ENCODE results near the gene DLX3. TPM values are rescaled to one million over a fixed set of nuclear protein-coding genes. Genes with fewer than 3 reads are reported as not detected.
"Not testable (repeated sequence)": the region's sequence is repeated elsewhere in the genome, so short reads cannot be mapped to it uniquely, and the experiment has no call there.

Gene DLX3
- total RNA-seq (0.09 TPM), polyA plus RNA-seq (1.1 TPM)
- long read RNA-seq, donor 1, result 0 reads
- long read RNA-seq, donor 2, result 0 reads
- long read RNA-seq, donor 3, result 0 reads
- long read RNA-seq, donor 4, result 0 reads
- long read RNA-seq, donor 5, result 0 reads
- long read RNA-seq, donor 6, result 0 reads
- long read RNA-seq, donor 7, result 0 reads
- long read RNA-seq, donor 8, result 0 reads
- long read RNA-seq, donor 9, result 0 reads
- long read RNA-seq, donor 10, result 0 reads

DNA sequence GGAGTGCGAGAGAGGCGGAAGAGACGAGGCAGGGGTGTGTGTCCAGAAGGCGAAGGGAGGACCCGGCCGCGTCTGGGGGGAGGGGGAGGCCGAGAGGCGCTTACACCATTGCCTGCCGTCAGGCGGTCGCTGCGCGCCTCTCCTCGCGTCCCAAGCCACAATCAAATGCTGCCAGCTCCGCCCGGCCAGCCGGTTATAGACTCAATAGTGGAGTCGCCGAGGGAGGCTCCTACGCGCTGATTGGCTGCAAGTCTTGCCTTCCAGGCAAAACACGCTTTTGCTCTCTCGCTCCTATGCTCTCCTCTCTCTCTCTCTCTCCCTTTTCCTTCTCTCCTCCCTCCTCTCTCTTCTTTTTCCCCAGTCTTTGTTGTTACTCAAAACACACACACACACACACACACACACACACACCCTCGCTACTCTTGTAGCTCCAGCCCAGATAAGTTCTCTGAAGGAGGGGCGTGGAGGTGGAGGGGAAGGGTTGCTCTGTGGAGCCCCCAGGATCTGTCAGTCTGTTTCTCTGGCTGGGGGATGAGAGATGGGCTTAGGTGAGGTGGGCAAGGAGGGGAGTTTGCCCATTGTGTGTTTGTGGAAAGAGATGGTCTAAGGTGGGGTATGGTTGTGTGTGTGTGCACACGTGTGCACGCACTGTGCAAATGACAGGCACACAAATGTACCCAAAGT lies at the start of gene DLX3:
TSS of gene DLX3 (minus strand) at position 170 of the 684 bp plus-strand sequence. CDS start 226 bp downstream, outside the sequence.
- H3K27ac ChIP-seq (ENCODE audit: low read depth in 1 of 2, low read length in 1 of 2), result no peak within 1 kb of the TSS
- WGBS, result 8% methylated on average over 29 of the region's 29 CpGs
- peaks cover 4 to 28% of the 10 kb centered on the region in 2 donors for H3K9me3 ChIP-seq (ENCODE audit: control insufficient read depth in 2 of 2, insufficient read depth in 1 of 2, low read length in 1 of 2)
- DNase-seq (ENCODE audit: low read depth in 6 of 9, low spot score in 9 of 9), result no peak
- peak within 1 kb of the TSS in 1 of 2 donors; percentile 46 for H3K4me3 ChIP-seq (ENCODE audit: low read length in 2 of 2)
- peaks cover 72 to 96% of the 10 kb centered on the region in 2 donors for H3K27me3 ChIP-seq (ENCODE audit: control insufficient read depth in 2 of 2, insufficient read depth in 1 of 2, low read length in 1 of 2)
- peaks cover 3 to 19% of the 10 kb centered on the region in 2 donors for H3K4me1 ChIP-seq (ENCODE audit: control insufficient read depth in 2 of 2, insufficient read depth in 2 of 2, low read length in 2 of 2)
- H3K36me3 ChIP-seq (ENCODE audit: control insufficient read depth in 2 of 2, insufficient read depth in 2 of 2, low read length in 1 of 2), result no peaks in the 10 kb centered on the region

- H3K9me3 ChIP-seq (ENCODE audit: control insufficient read depth in 2 of 2, insufficient read depth in 1 of 2, low read length in 1 of 2), result no peaks in the 10 kb centered on the region
- H3K4me3 ChIP-seq (ENCODE audit: low read length in 2 of 2), result no peak overlapping the region
- no peak for DNase-seq (ENCODE audit: low read depth in 6 of 9, low spot score in 9 of 9)
- H3K27ac ChIP-seq (ENCODE audit: low read depth in 1 of 2, low read length in 1 of 2), result no peak overlapping the region
- WGBS, result 96% methylated on average over 5 of the region's 5 CpGs
- H3K27me3 ChIP-seq (ENCODE audit: control insufficient read depth in 2 of 2, insufficient read depth in 1 of 2, low read length in 1 of 2), result peaks cover 0 to 13% of the 10 kb centered on the region in 2 donors
- no peaks in the 10 kb centered on the region for H3K36me3 ChIP-seq (ENCODE audit: control insufficient read depth in 2 of 2, insufficient read depth in 2 of 2, low read length in 1 of 2)
- no peaks in the 10 kb centered on the region for H3K4me1 ChIP-seq (ENCODE audit: control insufficient read depth in 2 of 2, insufficient read depth in 2 of 2, low read length in 2 of 2)
These were observed 49.5 kb upstream of the DLX3 start for GRCh38 chr17:50044483-50044882.

DNA sequence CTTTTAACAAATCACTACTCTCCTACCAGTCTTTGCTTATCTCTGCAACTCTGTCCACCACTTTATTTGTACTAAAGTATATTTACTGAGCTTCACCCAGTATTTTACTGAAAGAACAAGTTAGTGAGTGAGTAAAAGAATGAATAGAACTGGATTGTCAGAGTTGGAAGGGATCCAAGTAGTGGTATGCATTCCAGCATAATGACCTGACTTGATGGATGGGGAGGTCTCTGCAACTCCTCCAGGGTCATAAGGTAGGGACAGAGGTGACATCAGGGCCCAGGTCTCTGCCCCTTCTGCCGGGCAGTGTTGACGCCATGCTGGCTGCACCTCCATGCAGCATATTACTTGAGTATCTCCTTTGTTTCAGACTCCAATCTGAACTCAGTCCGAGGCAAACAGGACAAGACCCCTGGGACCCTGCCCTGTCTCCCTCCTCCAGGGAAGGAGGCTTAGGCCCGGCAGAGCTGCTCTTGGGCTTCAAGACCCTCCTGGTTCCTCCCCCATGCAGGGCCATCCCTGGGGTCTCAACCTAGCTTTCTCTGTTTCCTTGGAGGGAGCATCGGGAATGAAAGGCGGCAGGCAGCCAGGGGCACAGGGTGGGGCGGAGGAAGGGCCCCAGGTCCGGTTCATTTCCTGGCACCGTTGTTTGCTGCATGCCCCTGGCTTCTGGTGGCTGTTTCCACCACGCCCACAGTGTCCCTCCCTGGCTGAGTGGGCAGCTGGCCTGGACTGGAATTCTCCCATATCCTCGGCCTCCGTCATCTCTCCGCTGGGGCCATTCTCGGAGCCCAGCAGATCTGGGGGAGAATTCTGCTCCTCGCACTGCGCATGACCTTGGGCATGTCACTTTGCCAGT lies 48.5 kb upstream of the DLX3 start:
- H3K4me3 ChIP-seq (ENCODE audit: low read length in 2 of 2), result no peak overlapping the region
- DNase-seq (ENCODE audit: low read depth in 6 of 9, low spot score in 9 of 9), result no peak
- H3K27ac ChIP-seq (ENCODE audit: low read depth in 1 of 2, low read length in 1 of 2), result no peak overlapping the region
- WGBS, result 89% methylated on average over 16 of the region's 16 CpGs
- peaks cover 0 to 13% of the 10 kb centered on the region in 2 donors for H3K27me3 ChIP-seq (ENCODE audit: control insufficient read depth in 2 of 2, insufficient read depth in 1 of 2, low read length in 1 of 2)
- H3K4me1 ChIP-seq (ENCODE audit: control insufficient read depth in 2 of 2, insufficient read depth in 2 of 2, low read length in 2 of 2), result no peaks in the 10 kb centered on the region
- no peaks in the 10 kb centered on the region for H3K36me3 ChIP-seq (ENCODE audit: control insufficient read depth in 2 of 2, insufficient read depth in 2 of 2, low read length in 1 of 2)
- no peaks in the 10 kb centered on the region for H3K9me3 ChIP-seq (ENCODE audit: control insufficient read depth in 2 of 2, insufficient read depth in 1 of 2, low read length in 1 of 2)

- H3K36me3 ChIP-seq (ENCODE audit: control insufficient read depth in 2 of 2, insufficient read depth in 2 of 2, low read length in 1 of 2), result no peaks in the 10 kb centered on the region
- no peak for DNase-seq (ENCODE audit: low read depth in 6 of 9, low spot score in 9 of 9)
- H3K4me1 ChIP-seq (ENCODE audit: control insufficient read depth in 2 of 2, insufficient read depth in 2 of 2, low read length in 2 of 2), result no peaks in the 10 kb centered on the region
- peaks cover 0 to 20% of the 10 kb centered on the region in 2 donors for H3K27me3 ChIP-seq (ENCODE audit: control insufficient read depth in 2 of 2, insufficient read depth in 1 of 2, low read length in 1 of 2)
- H3K4me3 ChIP-seq (ENCODE audit: low read length in 2 of 2), result no peak overlapping the region
- 99% methylated on average over 5 of the region's 5 CpGs for WGBS
- no peaks in the 10 kb centered on the region for H3K9me3 ChIP-seq (ENCODE audit: control insufficient read depth in 2 of 2, insufficient read depth in 1 of 2, low read length in 1 of 2)
- H3K27ac ChIP-seq (ENCODE audit: low read depth in 1 of 2, low read length in 1 of 2), result no peak overlapping the region
These were observed 47.2 kb upstream of the DLX3 start for GRCh38 chr17:50042211-50042610.

- not testable (repeated sequence) for H3K27ac ChIP-seq (ENCODE audit: low read depth in 1 of 2, low read length in 1 of 2); H3K9me3 ChIP-seq (ENCODE audit: control insufficient read depth in 2 of 2, insufficient read depth in 1 of 2, low read length in 1 of 2); H3K4me3 ChIP-seq (ENCODE audit: low read length in 2 of 2); H3K36me3 ChIP-seq (ENCODE audit: control insufficient read depth in 2 of 2, insufficient read depth in 2 of 2, low read length in 1 of 2); DNase-seq (ENCODE audit: low read depth in 6 of 9, low spot score in 9 of 9); H3K4me1 ChIP-seq (ENCODE audit: control insufficient read depth in 2 of 2, insufficient read depth in 2 of 2, low read length in 2 of 2)
- peaks cover 0 to 33% of the 10 kb centered on the region in 2 donors for H3K27me3 ChIP-seq (ENCODE audit: control insufficient read depth in 2 of 2, insufficient read depth in 1 of 2, low read length in 1 of 2)
- 94% methylated on average over 5 of the region's 5 CpGs for WGBS
These were observed 45.5 kb upstream of the DLX3 start for GRCh38 chr17:50040496-50040895.

- no peak overlapping the region for H3K27ac ChIP-seq (ENCODE audit: low read depth in 1 of 2, low read length in 1 of 2)
These were observed 44.0 kb upstream of the DLX3 start for GRCh38 chr17:50039058-50039457.

GRCh38 chr17:50037321-50038107 lies 42.5 kb upstream of the DLX3 start:
- no peak overlapping the region for H3K4me3 ChIP-seq (ENCODE audit: low read length in 2 of 2)
- no peaks in the 10 kb centered on the region for H3K36me3 ChIP-seq (ENCODE audit: control insufficient read depth in 2 of 2, insufficient read depth in 2 of 2, low read length in 1 of 2)
- 89% methylated on average over 14 of the region's 14 CpGs for WGBS
- peak overlapping the region in 1 of 2 donors; percentile 33 for H3K27ac ChIP-seq (ENCODE audit: low read depth in 1 of 2, low read length in 1 of 2)
- H3K27me3 ChIP-seq (ENCODE audit: control insufficient read depth in 2 of 2, insufficient read depth in 1 of 2, low read length in 1 of 2), result peaks cover 0 to 28% of the 10 kb centered on the region in 2 donors
- H3K9me3 ChIP-seq (ENCODE audit: control insufficient read depth in 2 of 2, insufficient read depth in 1 of 2, low read length in 1 of 2), result no peaks in the 10 kb centered on the region
- no peaks in the 10 kb centered on the region for H3K4me1 ChIP-seq (ENCODE audit: control insufficient read depth in 2 of 2, insufficient read depth in 2 of 2, low read length in 2 of 2)
- no peak for DNase-seq (ENCODE audit: low read depth in 6 of 9, low spot score in 9 of 9)

More at GRCh38 chr17:50039058-50039457, 44.0 kb upstream of the DLX3 start:
- Histone ChIP-seq H3K27me3 (ENCODE audit: control insufficient read depth in 2 of 2, insufficient read depth in 1 of 2, low read length in 1 of 2) (peaks cover 0 to 34% of the 10 kb centered on the region in 2 donors), H3K4me1 (ENCODE audit: control insufficient read depth in 2 of 2, insufficient read depth in 2 of 2, low read length in 2 of 2) (no peaks in the 10 kb centered on the region), H3K36me3 (ENCODE audit: control insufficient read depth in 2 of 2, insufficient read depth in 2 of 2, low read length in 1 of 2) (no peaks in the 10 kb centered on the region), H3K4me3 (ENCODE audit: low read length in 2 of 2) (no peak overlapping the region), H3K9me3 (ENCODE audit: control insufficient read depth in 2 of 2, insufficient read depth in 1 of 2, low read length in 1 of 2) (no peaks in the 10 kb centered on the region)
- WGBS, result 88% methylated on average over 4 of the region's 4 CpGs
- DNase-seq (ENCODE audit: low read depth in 6 of 9, low spot score in 9 of 9), result no peak

DNA sequence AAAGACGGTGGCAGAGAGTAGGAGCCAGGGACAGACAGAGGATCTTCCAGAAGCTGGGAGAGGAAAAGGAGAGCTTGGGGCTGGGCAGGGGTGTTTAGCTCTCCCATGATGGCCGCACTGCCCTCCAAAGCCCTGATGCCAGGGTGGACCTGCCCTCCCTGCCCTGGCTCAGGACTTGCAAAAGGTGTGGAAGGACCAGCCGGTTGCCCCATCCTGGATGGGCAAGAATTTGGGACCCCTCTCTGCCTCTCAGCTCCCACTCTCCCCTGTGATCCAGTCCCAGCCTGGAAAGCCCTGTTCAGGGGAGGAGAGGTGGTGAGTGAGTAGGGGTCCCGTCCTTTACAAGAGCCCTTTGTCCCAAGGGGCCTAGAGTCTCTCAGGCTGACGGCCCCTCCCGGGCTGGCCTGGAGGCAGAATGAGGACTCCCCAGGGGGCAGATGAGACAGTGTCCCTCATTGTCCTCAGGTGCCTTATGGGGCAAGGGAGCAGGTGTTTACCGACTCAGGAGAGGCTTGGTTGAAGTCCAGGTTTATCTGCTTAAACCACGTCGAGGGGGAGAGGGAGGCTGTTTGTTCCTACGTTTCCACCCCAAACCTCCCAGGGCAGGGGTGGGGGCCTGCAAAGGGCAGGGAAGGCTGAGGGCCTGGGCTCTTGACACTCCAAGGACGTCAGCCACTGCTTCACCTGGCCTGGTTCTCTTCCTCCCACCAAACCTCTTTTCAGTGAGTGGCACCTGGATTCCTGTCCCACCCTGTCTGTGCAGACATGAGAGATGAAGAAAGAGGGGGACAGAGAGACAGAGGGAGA lies 41.6 kb upstream of the DLX3 start:
- no peaks in the 10 kb centered on the region for H3K4me1 ChIP-seq (ENCODE audit: control insufficient read depth in 2 of 2, insufficient read depth in 2 of 2, low read length in 2 of 2)
- 87% methylated on average over 11 of the region's 11 CpGs for WGBS

More for the DNA sequence above, 41.6 kb upstream of the DLX3 start:
- Histone ChIP-seq H3K27me3 (ENCODE audit: control insufficient read depth in 2 of 2, insufficient read depth in 1 of 2, low read length in 1 of 2) (peaks cover 0 to 28% of the 10 kb centered on the region in 2 donors), H3K9me3 (ENCODE audit: control insufficient read depth in 2 of 2, insufficient read depth in 1 of 2, low read length in 1 of 2) (no peaks in the 10 kb centered on the region), H3K36me3 (ENCODE audit: control insufficient read depth in 2 of 2, insufficient read depth in 2 of 2, low read length in 1 of 2) (no peaks in the 10 kb centered on the region), H3K27ac (ENCODE audit: low read depth in 1 of 2, low read length in 1 of 2) (peak overlapping the region in 1 of 2 donors; percentile 19), H3K4me3 (ENCODE audit: low read length in 2 of 2) (no peak overlapping the region)
- DNase-seq (ENCODE audit: low read depth in 6 of 9, low spot score in 9 of 9), result no peak
